ENCODE results near the gene FMO5. TPM values are rescaled to one million over a fixed set of nuclear protein-coding genes. Genes with fewer than 3 reads are reported as not detected.

The FMO5 gene
- total and polyA plus RNA-seq, 10 of the 15 experiments (the other 5 are each of a cell fraction or from before 2014, with no cell fraction given), result 0.05 to 0.58 (median 0.19) TPM

- CTCF ChIA-PET, result interaction anchor here (1.0 kb wide), 1 partner anchor 39 kb away, joined by 3 read pairs; no protein-coding TSS in a partner anchor
These were observed 21.1 kb downstream of the FMO5 start for GRCh38 chr1:147204080-147204479.

DNA sequence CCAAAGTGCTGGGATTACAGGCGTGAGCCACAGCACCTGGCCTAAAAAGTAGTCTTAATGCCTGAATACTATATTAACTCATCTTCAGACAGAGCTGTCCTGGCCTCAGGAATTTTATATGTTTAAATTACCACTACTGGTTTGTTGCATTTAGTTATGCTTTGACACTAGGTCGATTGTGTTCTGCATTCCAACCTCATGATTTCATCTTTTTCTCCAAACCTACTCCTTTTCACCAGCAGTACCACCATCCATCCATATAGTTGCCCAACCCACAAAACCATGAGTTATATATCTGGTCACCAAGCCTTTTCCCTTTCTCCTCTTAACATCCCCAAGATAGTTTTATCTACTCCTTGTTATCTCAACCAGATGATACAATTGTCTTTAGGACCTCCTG, 22.6 kb downstream of the FMO5 start:
- ChIA-PET SMC1A (ENCODE audit: uncharacterized antibody, unreplicated experiment) (no interaction called here), POLR2A (no interaction called here), RAD21 (ENCODE audit: unreplicated experiment) (no interaction called here), CTCF (no interaction called here)
- Histone ChIP-seq H3K9ac (ENCODE audit: control insufficient read depth, insufficient read depth, low read length) (no peak overlapping the region), H3K9me3 (replicated peaks; ENCODE audit: control insufficient read depth, insufficient read depth, low read length) (no peaks in the 10 kb centered on the region; the same call in 2 of the 3 replicates), H3K36me3 (ENCODE audit: control insufficient read depth in 2 of 2, insufficient read depth in 2 of 2, low read length in 1 of 2) (no peaks in the 10 kb centered on the region), H3K79me2 (ENCODE audit: control insufficient read depth, insufficient read depth, low read length) (no peaks in the 10 kb centered on the region), H2AFZ (ENCODE audit: control insufficient read depth, low read depth, low read length) (no peak overlapping the region), H3K27ac (ENCODE audit: control insufficient read depth, insufficient read depth) (no peak overlapping the region), H3K4me2 (ENCODE audit: control insufficient read depth, insufficient read depth) (no peak overlapping the region), H4K20me1 (ENCODE audit: control insufficient read depth, insufficient read depth) (no peaks in the 10 kb centered on the region), H3K4me1 (ENCODE audit: control insufficient read depth, insufficient read depth, low read length) (no peaks in the 10 kb centered on the region), H3K4me3 (no peak overlapping the region), H3K27me3 (replicated peaks in 1 of 2; ENCODE audit: control insufficient read depth in 2 of 2, insufficient read depth in 2 of 2, low read length in 1 of 2) (no peaks in the 10 kb centered on the region)
- FAIRE-seq (no peak), ATAC-seq (no peak), DNase-seq (ENCODE audit: low read depth, low spot score) (no peak)
- BruUV-seq (replicated peaks), result no TSS peak
- TF ChIP-seq TBL1XR1 (IDR thresholded peaks at IDR 0.05; ENCODE audit: low read depth, low read length) (no peak), CTCF (IDR thresholded peaks at IDR 0.05 in 2 of 3, conservative IDR thresholded peaks at IDR 0.05 in 1 of 3; ENCODE audit: control insufficient read depth in 2 of 3, extremely low read depth in 1 of 3, insufficient read depth in 1 of 3, low read depth in 3 of 3, low read length in 3 of 3) (no peak)
- TF ChIP-seq, protein P1, sequence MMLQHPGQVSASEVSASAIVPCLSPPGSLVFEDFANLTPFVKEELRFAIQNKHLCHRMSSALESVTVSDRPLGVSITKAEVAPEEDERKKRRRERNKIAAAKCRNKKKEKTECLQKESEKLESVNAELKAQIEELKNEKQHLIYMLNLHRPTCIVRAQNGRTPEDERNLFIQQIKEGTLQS (IDR thresholded peaks at IDR 0.05; ENCODE audit: borderline replicate concordance, extremely low read depth, low read depth, low read length), result no peak
- in situ Hi-C loops (cut with MboI), result no loop called here
- 8% methylated on average over 2 of the region's 2 CpGs for WGBS (ENCODE audit: insufficient coverage, insufficient replicate concordance, low lambda C conversion rate, missing lambda C conversion rate)
- intact Hi-C loops (cut with micrococcal nuclease; ENCODE audit: unreplicated experiment), result no loop called here

More at GRCh38 chr1:147204080-147204479, 21.1 kb downstream of the FMO5 start:
- Histone ChIP-seq H2AFZ (ENCODE audit: control insufficient read depth, low read depth, low read length) (no peak overlapping the region), H3K79me2 (ENCODE audit: control insufficient read depth, insufficient read depth, low read length) (no peaks in the 10 kb centered on the region), H3K36me3 (ENCODE audit: control insufficient read depth in 2 of 2, insufficient read depth in 2 of 2, low read length in 1 of 2) (no peaks in the 10 kb centered on the region), H3K9ac (ENCODE audit: control insufficient read depth, insufficient read depth, low read length) (no peak overlapping the region), H3K27ac (ENCODE audit: control insufficient read depth, insufficient read depth) (no peak overlapping the region), H3K4me3 (no peak overlapping the region), H3K9me3 (replicated peaks; ENCODE audit: control insufficient read depth, insufficient read depth, low read length) (no peaks in the 10 kb centered on the region), H4K20me1 (ENCODE audit: control insufficient read depth, insufficient read depth) (no peaks in the 10 kb centered on the region), H3K4me2 (ENCODE audit: control insufficient read depth, insufficient read depth) (no peak overlapping the region), H3K27me3 (replicated peaks in 1 of 2; ENCODE audit: control insufficient read depth in 2 of 2, insufficient read depth in 2 of 2, low read length in 1 of 2) (no peaks in the 10 kb centered on the region), H3K4me1 (ENCODE audit: control insufficient read depth, insufficient read depth, low read length) (no peaks in the 10 kb centered on the region)
- WGBS (ENCODE audit: insufficient coverage, insufficient replicate concordance, low lambda C conversion rate, missing lambda C conversion rate), result 51% methylated on average over 3 of the region's 3 CpGs
- no peak for DNase-seq (ENCODE audit: low read depth, low spot score)
- intact Hi-C loops (cut with micrococcal nuclease; ENCODE audit: unreplicated experiment) (no loop called here), in situ Hi-C loops (cut with MboI) (no loop called here)
- SMC1A ChIA-PET (ENCODE audit: uncharacterized antibody, unreplicated experiment), result no interaction called here
- POLR2A ChIA-PET, result no interaction called here
- RAD21 ChIA-PET (ENCODE audit: unreplicated experiment), result no interaction called here
- BruUV-seq (replicated peaks), result no TSS peak
- TF ChIP-seq MEF2A (IDR thresholded peaks at IDR 0.05; ENCODE audit: insufficient read depth, low read depth, low read length) (no peak), SPI1 (IDR thresholded peaks at IDR 0.05; ENCODE audit: borderline replicate concordance, insufficient read depth, low read depth, low read length) (peak; percentile 43; the same call in 1 of the 2 replicates)
- no peak for ATAC-seq
- FAIRE-seq, result peak; percentile 35

Data from GM12878 (cell line).